GM21390 (cell line): ENCODE data around the gene TOP1.

Source experiments
- ATAC-seq: cut with Tn5 transposase; IDR thresholded peaks from one replicate; pipeline ENCODE4 v1.9.1; 2021; ENCODE audit not compliant: unreplicated experiment

TOP1 gene

GRCh38 chr20:41141153-41141815 lies 112.7 kb downstream of the TOP1 start:
- no peak for ATAC-seq

- ATAC-seq, result no peak
Measured at GRCh38 chr20:41142245-41142644, 113.6 kb downstream of the TOP1 start.

GRCh38 chr20:41142919-41143318 lies 114.3 kb downstream of the TOP1 start:
- ATAC-seq, result no peak

- ATAC-seq, result no peak
Measured at GRCh38 chr20:41143354-41143753, 114.7 kb downstream of the TOP1 start.

- ATAC-seq, result no peak
Measured at GRCh38 chr20:41145317-41145716, 116.7 kb downstream of the TOP1 start.

- no peak for ATAC-seq
Measured at GRCh38 chr20:41145821-41146620, 117.4 kb downstream of the TOP1 start.

- ATAC-seq, result no peak
Measured at GRCh38 chr20:41147767-41148191, 119.2 kb downstream of the TOP1 start.

GRCh38 chr20:41148942-41149341 lies 120.3 kb downstream of the TOP1 start:
- no peak for ATAC-seq

- no peak for ATAC-seq
Measured at GRCh38 chr20:41150664-41151063, 122.0 kb downstream of the TOP1 start.

GRCh38 chr20:41151134-41151869 lies 122.7 kb downstream of the TOP1 start:
- ATAC-seq, result no peak

GRCh38 chr20:41152108-41152757 lies 123.6 kb downstream of the TOP1 start:
- no peak for ATAC-seq

GRCh38 chr20:41154436-41155176 lies 126.0 kb downstream of the TOP1 start:
- ATAC-seq, result no peak

GRCh38 chr20:41155261-41155660 lies 126.6 kb downstream of the TOP1 start:
- no peak for ATAC-seq

GRCh38 chr20:41158082-41158625 lies 129.5 kb downstream of the TOP1 start:
- ATAC-seq, result no peak

- ATAC-seq, result no peak
Measured at GRCh38 chr20:41159547-41159946, 130.9 kb downstream of the TOP1 start.

- no peak for ATAC-seq
Measured at GRCh38 chr20:41160686-41161085, 132.1 kb downstream of the TOP1 start.

GRCh38 chr20:41161886-41162285 lies 133.3 kb downstream of the TOP1 start:
- no peak for ATAC-seq

GRCh38 chr20:41162396-41162795 lies 133.8 kb downstream of the TOP1 start:
- ATAC-seq, result no peak

- no peak for ATAC-seq
Measured at GRCh38 chr20:41163821-41164220, 135.2 kb downstream of the TOP1 start.
